ENCODE results near the gene CDH16. TPM values are rescaled to one million over a fixed set of nuclear protein-coding genes. Genes with fewer than 3 reads are reported as not detected.
"Not testable (repeated sequence)": the region's sequence is repeated elsewhere in the genome, so short reads cannot be mapped to it uniquely, and the experiment has no call there.

The CDH16 gene
- total RNA-seq, 1 donor from 2014 or later: 1.8 TPM

DNA sequence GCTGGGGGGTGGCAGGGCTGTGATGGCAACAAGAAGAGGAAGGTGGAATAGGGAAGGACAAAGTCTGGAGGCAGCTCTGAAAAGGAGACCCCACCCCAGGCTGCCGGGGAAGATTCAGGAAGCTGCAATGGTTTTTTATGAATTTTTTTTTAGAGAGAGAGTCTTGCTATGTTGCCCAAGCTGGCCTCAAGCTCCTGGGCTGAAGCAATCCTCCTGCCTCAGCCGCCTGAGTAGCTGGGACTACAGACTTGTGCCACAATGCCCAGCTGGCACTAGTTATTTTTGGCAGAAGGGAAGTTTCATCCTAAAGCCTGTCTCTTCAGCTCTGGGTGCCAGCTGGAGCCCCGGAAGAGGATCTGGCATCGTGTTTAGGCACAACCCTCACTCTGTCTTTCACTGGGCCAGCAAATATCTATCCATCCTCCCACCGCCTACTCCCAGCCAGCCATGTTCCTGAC is 41.0 kb upstream of the CDH16 start:
- TF ChIP-seq, protein P1, sequence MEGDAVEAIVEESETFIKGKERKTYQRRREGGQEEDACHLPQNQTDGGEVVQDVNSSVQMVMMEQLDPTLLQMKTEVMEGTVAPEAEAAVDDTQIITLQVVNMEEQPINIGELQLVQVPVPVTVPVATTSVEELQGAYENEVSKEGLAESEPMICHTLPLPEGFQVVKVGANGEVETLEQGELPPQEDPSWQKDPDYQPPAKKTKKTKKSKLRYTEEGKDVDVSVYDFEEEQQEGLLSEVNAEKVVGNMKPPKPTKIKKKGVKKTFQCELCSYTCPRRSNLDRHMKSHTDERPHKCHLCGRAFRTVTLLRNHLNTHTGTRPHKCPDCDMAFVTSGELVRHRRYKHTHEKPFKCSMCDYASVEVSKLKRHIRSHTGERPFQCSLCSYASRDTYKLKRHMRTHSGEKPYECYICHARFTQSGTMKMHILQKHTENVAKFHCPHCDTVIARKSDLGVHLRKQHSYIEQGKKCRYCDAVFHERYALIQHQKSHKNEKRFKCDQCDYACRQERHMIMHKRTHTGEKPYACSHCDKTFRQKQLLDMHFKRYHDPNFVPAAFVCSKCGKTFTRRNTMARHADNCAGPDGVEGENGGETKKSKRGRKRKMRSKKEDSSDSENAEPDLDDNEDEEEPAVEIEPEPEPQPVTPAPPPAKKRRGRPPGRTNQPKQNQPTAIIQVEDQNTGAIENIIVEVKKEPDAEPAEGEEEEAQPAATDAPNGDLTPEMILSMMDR (IDR thresholded peaks at IDR 0.05; ENCODE audit: insufficient read depth, low read length, severe bottlenecking): no peak
- Histone ChIP-seq H3K36me3 (ENCODE audit: control insufficient read depth, insufficient read depth, low read length) (no peaks in the 10 kb centered on the region), H3K4me3 (ENCODE audit: low read depth, low read length) (no peak overlapping the region), H3K27me3 (ENCODE audit: control insufficient read depth, insufficient read depth, low read length) (no peaks in the 10 kb centered on the region)
- no peak for FAIRE-seq
- DNase-seq (ENCODE audit: low read depth): no peak

GRCh38 chr16:66958857-66959703 is 40.4 kb upstream of the CDH16 start:
- FAIRE-seq (no peak), DNase-seq (ENCODE audit: low read depth) (no peak)
- no peaks in the 10 kb centered on the region for H3K36me3 ChIP-seq (ENCODE audit: control insufficient read depth, insufficient read depth, low read length)
- H3K4me3 ChIP-seq (ENCODE audit: low read depth, low read length): no peak overlapping the region
- H3K27me3 ChIP-seq (ENCODE audit: control insufficient read depth, insufficient read depth, low read length): no peaks in the 10 kb centered on the region
- TF ChIP-seq, protein P1 (IDR thresholded peaks at IDR 0.05; ENCODE audit: insufficient read depth, low read length, severe bottlenecking): no peak

GRCh38 chr16:66956154-66956457 is 37.4 kb upstream of the CDH16 start:
- not testable (repeated sequence) for H3K36me3 ChIP-seq (ENCODE audit: control insufficient read depth, insufficient read depth, low read length); H3K4me3 ChIP-seq (ENCODE audit: low read depth, low read length); H3K27me3 ChIP-seq (ENCODE audit: control insufficient read depth, insufficient read depth, low read length); FAIRE-seq; DNase-seq (ENCODE audit: low read depth)

DNA sequence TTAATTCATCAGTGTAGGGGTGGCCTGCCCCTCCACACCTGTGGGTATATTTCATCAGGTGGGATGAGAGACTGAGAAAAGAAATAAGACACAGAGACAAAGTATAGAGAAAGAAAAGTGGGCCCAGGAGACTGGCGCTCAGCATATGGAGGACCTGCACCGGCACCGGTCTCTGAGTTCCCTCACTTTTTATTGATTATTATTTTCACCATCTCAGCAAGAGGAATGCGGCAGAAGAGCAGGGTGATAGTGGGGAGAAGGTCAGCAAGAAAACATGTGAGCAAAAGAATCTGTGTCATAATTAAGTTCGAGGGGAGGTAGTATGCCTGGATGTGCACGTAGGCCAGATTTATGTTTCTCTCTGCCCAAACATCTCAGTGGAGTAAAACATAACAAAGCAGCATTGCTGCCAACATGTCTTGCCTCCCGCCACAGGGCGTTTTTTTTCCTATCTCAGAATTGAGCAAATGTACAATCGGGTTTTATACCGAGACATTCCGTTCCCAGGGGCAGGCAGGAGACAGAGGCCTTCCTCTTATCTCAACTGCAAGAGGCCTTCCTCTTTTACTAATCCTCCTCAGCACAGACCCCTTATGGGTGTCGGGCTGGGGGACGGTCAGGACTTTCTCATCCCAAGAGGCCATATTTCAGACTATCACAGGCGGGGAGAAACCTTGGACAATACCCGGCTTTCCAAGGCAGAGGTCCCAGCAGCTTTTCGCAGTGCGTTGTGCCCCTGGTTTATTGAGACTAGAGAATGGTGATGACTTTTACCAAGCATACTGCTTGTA is 36.9 kb upstream of the CDH16 start:
- not testable (repeated sequence) for FAIRE-seq; H3K27me3 ChIP-seq (ENCODE audit: control insufficient read depth, insufficient read depth, low read length); DNase-seq (ENCODE audit: low read depth); H3K4me3 ChIP-seq (ENCODE audit: low read depth, low read length); H3K36me3 ChIP-seq (ENCODE audit: control insufficient read depth, insufficient read depth, low read length)

DNA sequence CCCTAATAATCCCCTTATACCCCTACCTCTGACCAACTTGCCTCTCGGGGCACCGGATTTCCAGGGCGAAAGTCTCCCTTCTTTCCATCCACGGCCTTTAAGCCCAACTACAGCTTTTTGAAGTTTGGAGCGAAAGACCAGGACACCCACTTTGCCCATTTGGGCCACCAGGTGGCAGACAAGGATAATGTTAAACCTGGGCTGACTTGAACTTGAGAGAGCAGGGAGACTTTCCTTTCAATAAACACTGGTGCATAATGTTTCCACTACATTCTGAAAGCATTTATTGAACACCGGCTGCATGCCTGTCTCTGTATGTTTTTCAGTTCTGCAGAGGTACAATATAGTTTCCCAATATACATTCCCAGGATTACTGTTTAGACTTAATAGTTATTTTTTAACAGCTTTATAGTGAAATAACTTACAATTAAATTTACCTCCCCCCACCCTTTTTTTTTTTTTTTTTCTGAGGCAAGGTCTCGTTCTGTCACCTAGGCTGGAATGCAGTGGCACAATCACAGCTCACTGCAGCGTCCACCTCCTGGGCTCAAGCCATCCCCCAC is 35.5 kb upstream of the CDH16 start:
- Histone ChIP-seq H3K4me3 (ENCODE audit: low read depth, low read length) (no peak overlapping the region), H3K36me3 (ENCODE audit: control insufficient read depth, insufficient read depth, low read length) (no peaks in the 10 kb centered on the region), H3K27me3 (ENCODE audit: control insufficient read depth, insufficient read depth, low read length) (no peaks in the 10 kb centered on the region)
- DNase-seq (ENCODE audit: low read depth) (peak; percentile 70), FAIRE-seq (no peak)
- TF ChIP-seq, protein P1 (IDR thresholded peaks at IDR 0.05; ENCODE audit: insufficient read depth, low read length, severe bottlenecking): peak; percentile 84

- FAIRE-seq (no peak), DNase-seq (ENCODE audit: low read depth) (peak; percentile 82)
- TF ChIP-seq, protein P1 (IDR thresholded peaks at IDR 0.05; ENCODE audit: insufficient read depth, low read length, severe bottlenecking): no peak
- no peaks in the 10 kb centered on the region for H3K36me3 ChIP-seq (ENCODE audit: control insufficient read depth, insufficient read depth, low read length)
- H3K4me3 ChIP-seq (ENCODE audit: low read depth, low read length): no peak overlapping the region
- no peaks in the 10 kb centered on the region for H3K27me3 ChIP-seq (ENCODE audit: control insufficient read depth, insufficient read depth, low read length)
Measured at GRCh38 chr16:66953462-66954096, 34.9 kb upstream of the CDH16 start.

Data from bronchial epithelial cell (primary cell).